Activated CD4-positive, alpha-beta T cell treated with anti-CD3 and anti-CD28 coated beads, Interleukin-2, amount 10 ng/mL, durations not matched to agents 7 days and 5 days (primary cell): ENCODE measurements around the gene ZMYM2. TPM values are rescaled to one million over a fixed set of nuclear protein-coding genes. Genes with fewer than 3 reads are reported as not detected.

Experiments
- CTCF ChIA-PET: fragments of 350-600 bp; sonication (Branson Sonifier 250); formaldehyde crosslinking; loops from one replicate; lab custom pipeline; 2021; ENCODE audit warnings: antibody characterized with exemption; lab: Charles Lee
- POLR2A ChIA-PET: fragments of 350-600 bp; sonication (Branson Sonifier 250); formaldehyde crosslinking; loops from one replicate; lab custom pipeline; 2021; ENCODE audit warnings: antibody characterized with exemption; lab: Charles Lee
- DNase-seq: peaks from one replicate; pipeline ENCODE4 v3.0.0-alpha.2; 2020
- H3K27ac Mint-ChIP-seq: one replicate; pipeline ENCODE4 v1.8.0; 2021; ENCODE audit warnings: mild to moderate bottlenecking, moderate library complexity, mixed read lengths
- H3K27me3 Mint-ChIP-seq: one replicate; pipeline ENCODE4 v1.8.0; 2021; ENCODE audit warnings: mixed read lengths
- H3K36me3 Mint-ChIP-seq: one replicate; pipeline ENCODE4 v1.8.0; 2021; ENCODE audit warnings: low read depth, mixed read lengths
- H3K4me1 Mint-ChIP-seq: one replicate; pipeline ENCODE4 v1.8.0; 2021; ENCODE audit warnings: mixed read lengths
- H3K4me3 Mint-ChIP-seq: one replicate; pipeline ENCODE4 v1.8.0; 2021; ENCODE audit warnings: mild to moderate bottlenecking, moderate library complexity, mixed read lengths
- H3K9me3 Mint-ChIP-seq: one replicate; pipeline ENCODE4 v1.8.0; 2021; ENCODE audit warnings: mixed read lengths
- total RNA-seq, 2 experiments: library from RNA; stranded (reverse); gene quantifications; one replicate each; pipeline ENCODE4 v1.2.3, GENCODE V29; 2021

Gene ZMYM2
- total RNA-seq, 2 experiments from 2014 or later: 41.5 to 46.7 TPM

- CTCF ChIA-PET: interaction anchor here (0.6 to 1.4 kb wide), 3 partner anchors 10 to 195 kb away, joined by 3 read pairs; no protein-coding TSS in a partner anchor
- H3K4me1 Mint-ChIP-seq: peaks cover 7% of the 10 kb centered on the region
- no peak overlapping the region for H3K27ac Mint-ChIP-seq
- no peak overlapping the region for H3K4me3 Mint-ChIP-seq
- no peaks in the 10 kb centered on the region for H3K9me3 Mint-ChIP-seq
- POLR2A ChIA-PET: no interaction called here
- H3K36me3 Mint-ChIP-seq: no peaks in the 10 kb centered on the region
- no peak for DNase-seq
- H3K27me3 Mint-ChIP-seq: peaks cover 56% of the 10 kb centered on the region
These were observed 179.3 kb downstream of the ZMYM2 start for GRCh38 chr13:20137875-20138274.

- Mint-ChIP-seq H3K9me3 (no peaks in the 10 kb centered on the region), H3K36me3 (peaks cover 1% of the 10 kb centered on the region), H3K4me1 (peaks cover 7% of the 10 kb centered on the region), H3K4me3 (no peak overlapping the region), H3K27ac (no peak overlapping the region), H3K27me3 (peaks cover 63% of the 10 kb centered on the region)
- ChIA-PET CTCF (no interaction called here), POLR2A (no interaction called here)
- no peak for DNase-seq
These were observed 182.0 kb downstream of the ZMYM2 start for GRCh38 chr13:20140487-20140886.

Other genes with a start within 250 kb of the ZMYM2 start
- gene PSPC1, start 175.8 kb upstream of the ZMYM2 start, total RNA-seq: 10 to 100 TPM; 68.4 to 70.5 TPM
- gene ZMYM5, start 95.1 kb upstream of the ZMYM2 start, total RNA-seq: 10 to 100 TPM; 12.6 to 14.5 TPM
- gene GJA3, start 202.3 kb downstream of the ZMYM2 start, total RNA-seq: under 1 TPM; 0.05 to 0.10 TPM
- 1 to 10 TPM; 5.4 to 5.6 TPM for gene GJB2, start 234.2 kb downstream of the ZMYM2 start, total RNA-seq